HFFc6 (cell line): ENCODE data around the gene FURIN. TPM values are rescaled to one million over a fixed set of nuclear protein-coding genes. Genes with fewer than 3 reads are reported as not detected.

Source experiments
- DNase-seq: peaks from one replicate; pipeline ENCODE4 v3.0.0-alpha.2; 2018
- H3K27ac Mint-ChIP-seq: 2 replicates; pipeline ENCODE4 v1.8.0; 2020; ENCODE audit warnings: mild to moderate bottlenecking, mixed read lengths
- H3K27me3 Mint-ChIP-seq: 2 replicates; pipeline ENCODE4 v1.8.0; 2021; ENCODE audit warnings: mild to moderate bottlenecking, moderate library complexity, mixed read lengths; ENCODE audit not compliant: insufficient read depth
- H3K36me3 Mint-ChIP-seq: 2 replicates; pipeline ENCODE4 v1.8.0; 2021; ENCODE audit warnings: low read depth, mixed read lengths
- H3K4me1 Mint-ChIP-seq: 2 replicates; pipeline ENCODE4 v1.8.0; 2020; ENCODE audit warnings: low read depth, mixed read lengths
- H3K4me3 Mint-ChIP-seq: 2 replicates; pipeline ENCODE4 v1.8.0; 2020; ENCODE audit warnings: mild to moderate bottlenecking, moderate library complexity, mixed read lengths
- H3K9me3 Mint-ChIP-seq: 2 replicates; pipeline ENCODE4 v1.8.0; 2020; ENCODE audit warnings: mild to moderate bottlenecking, mixed read lengths
- total RNA-seq, 6 experiments: library from RNA; stranded (reverse); fragmentation: NEBNext Ultra II Directional; extraction: Animal tissue kit (Norgen Biotek cat#: 25700); gene quantifications; 2 replicates in 1 of 6; 3 replicates in 5 of 6; pipeline ENCODE4 v1.2.3, GENCODE V29; 2021
- TF ChIP-seq, protein P1 (sequence below): fragments of 200-600 bp; sonication (generic); IDR thresholded peaks from 2 replicates; pipeline ENCODE4 v1.5.0; 2021; ENCODE audit warnings: antibody characterized with exemption, mild to moderate bottlenecking

The FURIN gene
- total RNA-seq, 6 experiments from 2014 or later: 68.9 to 79.4 (median 74.6) TPM

DNA sequence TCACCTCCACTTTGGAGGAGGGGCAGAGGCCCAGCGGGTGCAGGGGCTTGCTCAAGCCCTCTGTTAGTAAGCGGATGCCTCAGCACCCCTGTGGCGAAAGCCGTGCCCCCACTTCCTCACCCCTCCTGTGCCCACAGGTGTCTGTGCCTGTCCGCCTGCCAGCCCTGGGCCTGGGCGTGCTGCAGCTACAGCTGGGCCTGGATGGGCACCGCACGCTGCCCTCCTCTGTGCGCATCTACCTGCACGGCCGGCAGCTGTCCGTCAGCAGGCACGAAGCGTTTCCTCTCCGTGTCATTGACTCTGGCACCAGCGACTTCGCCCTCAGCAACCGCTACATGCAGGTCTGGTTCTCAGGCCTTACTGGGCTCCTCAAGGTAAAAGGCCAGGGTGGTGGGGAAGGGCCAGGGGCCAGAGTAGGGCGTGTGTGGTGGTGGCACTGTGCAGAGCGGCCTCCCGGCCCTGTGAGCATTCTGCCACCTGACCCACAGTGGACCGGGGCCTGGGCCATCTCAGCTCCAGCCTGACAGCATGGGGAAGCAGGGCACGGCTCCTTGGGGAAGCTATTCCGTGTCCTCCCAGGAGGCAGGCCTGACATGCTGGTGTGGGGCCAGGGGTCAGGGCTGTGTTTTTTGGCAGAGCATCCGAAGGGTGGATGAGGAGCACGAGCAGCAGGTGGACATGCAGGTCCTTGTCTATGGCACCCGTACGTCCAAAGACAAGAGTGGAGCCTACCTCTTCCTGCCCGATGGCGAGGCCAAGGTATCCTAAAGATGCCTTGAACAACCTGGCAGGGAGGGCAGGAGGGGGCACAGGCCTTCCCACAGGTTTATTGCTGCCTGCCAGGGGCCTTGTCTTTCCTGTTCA lies 43.8 kb downstream of the FURIN start:
- no peaks in the 10 kb centered on the region for H3K4me1 Mint-ChIP-seq

DNA sequence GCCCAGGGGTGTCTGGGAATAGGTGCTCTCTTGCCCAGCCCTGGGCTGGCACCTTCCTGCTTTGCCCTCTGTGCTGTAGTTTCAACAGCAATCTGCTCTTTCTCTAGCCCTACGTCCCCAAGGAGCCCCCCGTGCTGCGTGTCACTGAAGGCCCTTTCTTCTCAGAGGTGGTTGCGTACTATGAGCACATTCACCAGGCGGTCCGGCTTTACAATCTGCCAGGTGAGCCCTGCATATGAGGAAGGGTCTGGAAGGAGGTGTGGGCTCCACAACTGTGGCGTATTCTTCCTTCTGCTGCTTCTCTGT lies 44.3 kb downstream of the FURIN start:
- H3K4me1 Mint-ChIP-seq: no peaks in the 10 kb centered on the region
- H3K9me3 Mint-ChIP-seq: no peaks in the 10 kb centered on the region
- H3K4me3 Mint-ChIP-seq: no peak overlapping the region
- peaks cover 7% of the 10 kb centered on the region; the same call in 1 of the 2 replicates for H3K36me3 Mint-ChIP-seq
- H3K27me3 Mint-ChIP-seq: no peaks in the 10 kb centered on the region
- H3K27ac Mint-ChIP-seq: no peak overlapping the region
- DNase-seq: no peak
- TF ChIP-seq, protein P1, sequence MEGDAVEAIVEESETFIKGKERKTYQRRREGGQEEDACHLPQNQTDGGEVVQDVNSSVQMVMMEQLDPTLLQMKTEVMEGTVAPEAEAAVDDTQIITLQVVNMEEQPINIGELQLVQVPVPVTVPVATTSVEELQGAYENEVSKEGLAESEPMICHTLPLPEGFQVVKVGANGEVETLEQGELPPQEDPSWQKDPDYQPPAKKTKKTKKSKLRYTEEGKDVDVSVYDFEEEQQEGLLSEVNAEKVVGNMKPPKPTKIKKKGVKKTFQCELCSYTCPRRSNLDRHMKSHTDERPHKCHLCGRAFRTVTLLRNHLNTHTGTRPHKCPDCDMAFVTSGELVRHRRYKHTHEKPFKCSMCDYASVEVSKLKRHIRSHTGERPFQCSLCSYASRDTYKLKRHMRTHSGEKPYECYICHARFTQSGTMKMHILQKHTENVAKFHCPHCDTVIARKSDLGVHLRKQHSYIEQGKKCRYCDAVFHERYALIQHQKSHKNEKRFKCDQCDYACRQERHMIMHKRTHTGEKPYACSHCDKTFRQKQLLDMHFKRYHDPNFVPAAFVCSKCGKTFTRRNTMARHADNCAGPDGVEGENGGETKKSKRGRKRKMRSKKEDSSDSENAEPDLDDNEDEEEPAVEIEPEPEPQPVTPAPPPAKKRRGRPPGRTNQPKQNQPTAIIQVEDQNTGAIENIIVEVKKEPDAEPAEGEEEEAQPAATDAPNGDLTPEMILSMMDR: no peak

More for the DNA sequence above, 43.8 kb downstream of the FURIN start:
- Mint-ChIP-seq H3K4me3 (no peak overlapping the region), H3K27ac (no peak overlapping the region), H3K36me3 (peaks cover 7% of the 10 kb centered on the region; the same call in 1 of the 2 replicates), H3K27me3 (no peaks in the 10 kb centered on the region), H3K9me3 (no peaks in the 10 kb centered on the region)
- TF ChIP-seq, protein P1: no peak
- no peak for DNase-seq

DNA sequence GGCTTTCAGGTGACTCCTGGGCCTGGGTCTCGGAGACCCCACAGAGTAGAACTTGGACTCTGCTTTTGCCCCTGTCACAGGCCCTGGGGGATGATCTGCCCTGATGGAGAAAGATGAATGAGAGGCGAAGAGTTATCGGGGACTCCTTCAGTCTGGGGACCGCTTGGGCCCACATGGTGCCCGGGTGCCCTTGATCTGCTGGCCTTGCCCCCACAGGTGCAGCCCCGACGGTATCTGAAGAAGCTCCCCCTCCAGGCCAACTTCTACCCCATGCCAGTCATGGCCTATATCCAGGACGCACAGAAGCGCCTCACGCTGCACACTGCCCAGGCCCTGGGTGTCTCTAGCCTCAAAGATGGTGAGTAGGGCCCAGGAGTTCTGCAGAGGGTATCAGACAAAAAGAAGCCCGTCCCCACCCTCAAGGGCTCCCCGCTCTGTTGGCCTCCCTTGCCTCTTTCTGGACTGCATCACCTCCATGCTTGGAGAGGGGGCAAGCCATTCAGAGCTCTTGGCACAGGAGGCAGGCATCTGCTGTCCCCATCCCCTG lies 45.1 kb downstream of the FURIN start:
- Mint-ChIP-seq H3K9me3 (no peaks in the 10 kb centered on the region), H3K4me1 (no peaks in the 10 kb centered on the region), H3K4me3 (no peak overlapping the region), H3K27me3 (no peaks in the 10 kb centered on the region), H3K36me3 (peaks cover 12% of the 10 kb centered on the region), H3K27ac (no peak overlapping the region)
- no peak for DNase-seq
- TF ChIP-seq, protein P1: no peak

DNA sequence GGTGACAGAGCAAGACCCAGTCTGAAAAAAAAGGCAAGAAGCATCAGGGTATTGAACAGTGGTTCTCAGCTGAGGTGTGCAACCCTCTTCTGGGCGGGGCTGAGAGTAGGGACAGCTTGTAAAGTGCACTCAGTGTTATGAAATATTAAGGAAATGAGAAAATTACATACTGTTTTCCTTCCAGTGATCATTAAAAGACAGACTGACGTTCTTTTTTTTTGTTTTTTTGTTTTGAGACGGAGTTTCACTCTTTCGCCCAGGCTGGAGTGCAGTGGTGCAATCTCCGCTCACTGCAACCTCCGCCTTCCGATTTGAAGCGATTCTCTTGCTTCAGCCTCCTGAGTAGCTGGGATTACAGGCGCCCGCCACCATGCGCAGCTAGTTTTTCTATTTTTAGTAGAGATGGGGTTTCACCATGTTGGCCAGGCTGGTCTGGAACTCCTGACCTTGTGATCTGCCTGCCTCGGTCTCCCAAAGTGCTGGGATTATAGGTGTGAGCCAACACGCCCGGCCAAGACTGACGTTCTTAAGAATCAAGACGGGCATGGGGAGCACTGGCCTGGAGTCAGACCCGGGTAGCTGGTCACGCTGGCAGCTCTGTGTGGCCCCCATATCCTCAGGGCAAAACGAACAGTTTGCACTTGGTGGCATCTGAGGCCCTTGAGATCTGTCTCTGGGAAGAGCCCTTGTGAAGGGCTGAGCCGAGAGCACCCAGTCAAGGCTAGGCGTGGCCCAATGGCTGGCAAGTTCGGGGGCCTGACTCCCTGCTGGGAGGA lies 46.1 kb downstream of the FURIN start:
- no peak for DNase-seq
- H3K4me1 Mint-ChIP-seq: no peaks in the 10 kb centered on the region
- H3K36me3 Mint-ChIP-seq: peaks cover 12% of the 10 kb centered on the region
- TF ChIP-seq, protein P1: no peak
- H3K27ac Mint-ChIP-seq: no peak overlapping the region
- H3K27me3 Mint-ChIP-seq: no peaks in the 10 kb centered on the region
- no peaks in the 10 kb centered on the region for H3K9me3 Mint-ChIP-seq
- no peak overlapping the region for H3K4me3 Mint-ChIP-seq

DNA sequence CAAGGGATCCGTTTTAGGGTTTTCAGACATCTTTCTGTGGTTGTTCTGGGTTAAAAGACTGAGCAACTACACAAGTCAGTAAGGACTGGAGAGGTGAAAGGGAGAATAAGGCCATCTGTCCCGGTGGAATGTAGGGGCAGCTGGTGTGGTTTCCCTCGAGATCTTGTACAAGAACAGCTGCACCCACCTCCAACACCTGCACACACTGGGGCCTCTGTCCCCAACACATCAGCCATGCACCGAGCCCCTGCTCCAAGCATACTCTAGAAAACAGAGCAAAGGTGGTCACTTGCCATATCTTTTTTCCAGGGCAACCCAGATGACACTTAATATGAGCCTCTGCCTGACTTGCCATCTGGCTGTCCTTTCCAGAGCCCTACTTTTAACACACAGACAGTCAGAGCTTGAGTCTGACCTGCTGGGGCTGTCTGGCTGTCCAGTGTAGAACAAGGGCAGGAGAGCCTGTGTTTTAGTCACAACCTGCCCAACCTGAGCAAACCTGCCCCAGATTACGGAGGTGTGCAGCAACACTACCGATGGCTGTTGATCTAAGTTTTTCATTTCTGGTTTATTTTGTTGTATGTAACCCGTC lies 46.9 kb downstream of the FURIN start:
- H3K36me3 Mint-ChIP-seq: peaks cover 12% of the 10 kb centered on the region
- TF ChIP-seq, protein P1: no peak
- H3K9me3 Mint-ChIP-seq: no peaks in the 10 kb centered on the region
- H3K27ac Mint-ChIP-seq: no peak overlapping the region
- no peak overlapping the region for H3K4me3 Mint-ChIP-seq
- H3K4me1 Mint-ChIP-seq: no peaks in the 10 kb centered on the region
- DNase-seq: no peak
- H3K27me3 Mint-ChIP-seq: no peaks in the 10 kb centered on the region
